D721Med (cell line): Measurements from ENCODE around the gene COL12A1.

Experiments
- DNase-seq: peaks from one replicate; pipeline ENCODE4 v3.0.0; 2011; ENCODE audit warnings: low spot score; ENCODE audit not compliant: insufficient read length
- FAIRE-seq: peaks from 2 replicates; lab custom pipeline; 2011; peaks lifted over from hg19 to GRCh38; lab: Jason Lieb, UNC
- TF ChIP-seq, protein P1 (sequence below): IDR thresholded peaks from 2 replicates; pipeline ENCODE4 v1.5.1; 2012; ENCODE audit warnings: mild to moderate bottlenecking, control low read depth; ENCODE audit not compliant: insufficient read depth; ENCODE audit errors: missing control alignments

The COL12A1 gene

DNA sequence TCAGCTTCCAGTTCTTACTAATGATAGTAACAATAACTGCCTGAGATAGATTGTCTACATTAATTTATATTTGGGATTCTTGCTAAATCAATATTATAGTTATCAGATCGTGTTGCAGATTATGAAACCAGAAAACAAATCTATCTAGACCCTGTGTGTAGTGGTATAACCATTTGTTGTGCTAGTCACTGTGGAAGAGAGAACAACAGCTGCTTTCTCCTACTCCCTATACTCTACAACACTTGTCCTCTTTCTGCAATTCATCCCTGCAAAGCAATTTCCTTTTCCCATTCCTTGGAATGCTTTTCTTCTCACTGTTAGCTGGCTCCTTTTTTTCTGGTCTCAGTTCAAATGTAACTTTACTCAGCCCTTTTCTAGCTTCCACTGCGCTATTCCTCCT lies 29.4 kb upstream of the COL12A1 start:
- FAIRE-seq: no peak
- TF ChIP-seq, protein P1, sequence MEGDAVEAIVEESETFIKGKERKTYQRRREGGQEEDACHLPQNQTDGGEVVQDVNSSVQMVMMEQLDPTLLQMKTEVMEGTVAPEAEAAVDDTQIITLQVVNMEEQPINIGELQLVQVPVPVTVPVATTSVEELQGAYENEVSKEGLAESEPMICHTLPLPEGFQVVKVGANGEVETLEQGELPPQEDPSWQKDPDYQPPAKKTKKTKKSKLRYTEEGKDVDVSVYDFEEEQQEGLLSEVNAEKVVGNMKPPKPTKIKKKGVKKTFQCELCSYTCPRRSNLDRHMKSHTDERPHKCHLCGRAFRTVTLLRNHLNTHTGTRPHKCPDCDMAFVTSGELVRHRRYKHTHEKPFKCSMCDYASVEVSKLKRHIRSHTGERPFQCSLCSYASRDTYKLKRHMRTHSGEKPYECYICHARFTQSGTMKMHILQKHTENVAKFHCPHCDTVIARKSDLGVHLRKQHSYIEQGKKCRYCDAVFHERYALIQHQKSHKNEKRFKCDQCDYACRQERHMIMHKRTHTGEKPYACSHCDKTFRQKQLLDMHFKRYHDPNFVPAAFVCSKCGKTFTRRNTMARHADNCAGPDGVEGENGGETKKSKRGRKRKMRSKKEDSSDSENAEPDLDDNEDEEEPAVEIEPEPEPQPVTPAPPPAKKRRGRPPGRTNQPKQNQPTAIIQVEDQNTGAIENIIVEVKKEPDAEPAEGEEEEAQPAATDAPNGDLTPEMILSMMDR: no peak
- no peak for DNase-seq

DNA sequence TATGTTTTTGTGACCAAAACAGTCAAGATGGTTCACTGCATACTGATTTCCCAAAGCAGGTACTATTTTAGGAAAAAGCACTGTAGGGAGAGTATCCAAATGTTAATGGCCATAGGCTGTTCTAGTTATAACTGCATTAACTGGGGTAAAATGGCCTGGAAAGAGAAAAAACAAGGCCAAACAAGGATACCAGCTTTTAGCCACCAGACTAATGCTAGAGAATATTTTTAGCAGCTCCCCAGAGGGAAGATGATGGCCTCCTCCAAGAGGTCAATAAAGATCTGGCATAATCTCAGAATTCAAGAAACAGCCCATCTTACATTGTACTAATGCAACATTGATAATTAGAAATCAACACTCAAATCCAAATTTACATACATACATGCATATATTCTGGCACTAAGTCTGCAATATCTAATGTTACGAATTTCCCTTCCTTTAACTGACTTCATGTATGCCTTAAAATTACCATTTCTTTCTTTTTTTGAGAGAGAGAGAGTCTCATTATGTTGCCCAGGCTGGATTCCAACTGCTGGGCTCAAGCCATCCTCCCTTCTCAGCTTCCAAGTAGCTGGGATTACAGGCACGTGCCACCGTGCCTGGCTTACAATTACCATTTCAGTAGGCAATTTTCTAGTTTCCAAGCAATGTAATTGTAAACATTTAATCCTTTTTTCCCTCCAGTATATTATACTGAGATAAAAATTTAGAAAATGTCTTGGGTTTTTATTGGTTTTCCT lies 28.4 kb upstream of the COL12A1 start:
- TF ChIP-seq, protein P1: no peak
- peak; percentile 72 for FAIRE-seq
- no peak for DNase-seq

DNA sequence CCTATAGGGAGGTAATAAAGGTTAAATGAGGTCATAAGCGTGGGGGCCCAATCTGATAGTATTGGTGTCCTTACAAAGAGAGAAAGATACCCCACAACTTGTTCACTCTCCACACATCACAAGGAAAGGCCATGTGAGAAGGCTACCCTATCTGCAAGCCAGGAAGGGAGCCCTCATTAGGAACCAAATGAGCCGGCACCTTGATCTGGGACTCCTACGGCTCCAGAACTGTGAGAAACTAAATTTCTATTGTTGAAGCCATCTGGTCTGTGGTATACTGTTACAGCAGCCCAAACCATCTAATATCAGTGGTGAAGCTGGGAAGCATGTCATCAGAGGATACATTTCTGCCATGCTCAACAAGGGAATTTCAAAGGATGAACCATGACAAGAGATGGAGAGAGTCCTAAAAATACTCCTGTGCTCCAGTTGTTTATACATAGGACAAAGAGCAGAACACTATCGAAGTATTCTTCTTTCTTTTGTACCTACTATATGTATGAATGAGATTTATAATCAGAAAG lies 27.3 kb upstream of the COL12A1 start:
- DNase-seq: no peak
- TF ChIP-seq, protein P1: no peak
- no peak for FAIRE-seq

DNA sequence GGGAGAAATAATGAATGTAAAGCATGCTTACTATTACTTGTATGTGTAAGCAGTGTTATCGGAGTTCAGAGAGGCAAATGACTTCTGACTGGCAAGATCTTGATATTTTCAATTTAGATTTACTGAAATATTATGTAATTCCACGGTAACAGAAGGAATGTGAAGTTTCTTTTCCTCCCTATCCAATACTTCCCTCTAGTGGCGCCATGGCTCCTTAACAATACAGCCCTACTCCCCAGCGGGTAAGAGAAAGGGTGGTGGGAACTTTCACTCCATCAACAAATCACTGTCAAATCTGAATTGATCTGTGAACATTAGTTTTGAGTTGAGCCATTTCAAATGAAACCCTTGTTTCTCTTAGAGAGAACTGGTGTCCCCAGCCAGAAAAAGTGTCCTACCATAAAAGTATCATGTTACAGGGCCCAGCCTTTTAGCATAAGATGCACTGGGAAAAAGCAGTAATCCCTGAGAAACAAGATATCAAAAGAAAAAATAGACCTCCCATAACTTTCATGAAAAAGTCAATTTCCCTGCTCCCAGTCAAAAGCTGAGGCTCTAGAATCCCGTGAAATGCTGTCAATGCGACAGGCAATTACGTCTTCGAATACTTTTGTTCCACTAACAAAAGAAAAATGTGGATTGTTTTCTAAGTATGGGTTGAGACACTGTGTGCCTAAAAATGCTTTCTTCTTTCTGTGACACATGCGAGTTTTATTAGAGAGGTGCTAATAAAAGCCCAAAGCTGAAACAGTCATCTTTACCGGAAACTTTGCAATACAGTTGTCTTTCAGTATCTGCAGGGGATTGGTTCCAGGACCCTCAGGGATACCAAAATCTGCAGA lies 24.9 kb upstream of the COL12A1 start:
- FAIRE-seq (no peak), DNase-seq (no peak)
- TF ChIP-seq, protein P1: peak; percentile 59

DNA sequence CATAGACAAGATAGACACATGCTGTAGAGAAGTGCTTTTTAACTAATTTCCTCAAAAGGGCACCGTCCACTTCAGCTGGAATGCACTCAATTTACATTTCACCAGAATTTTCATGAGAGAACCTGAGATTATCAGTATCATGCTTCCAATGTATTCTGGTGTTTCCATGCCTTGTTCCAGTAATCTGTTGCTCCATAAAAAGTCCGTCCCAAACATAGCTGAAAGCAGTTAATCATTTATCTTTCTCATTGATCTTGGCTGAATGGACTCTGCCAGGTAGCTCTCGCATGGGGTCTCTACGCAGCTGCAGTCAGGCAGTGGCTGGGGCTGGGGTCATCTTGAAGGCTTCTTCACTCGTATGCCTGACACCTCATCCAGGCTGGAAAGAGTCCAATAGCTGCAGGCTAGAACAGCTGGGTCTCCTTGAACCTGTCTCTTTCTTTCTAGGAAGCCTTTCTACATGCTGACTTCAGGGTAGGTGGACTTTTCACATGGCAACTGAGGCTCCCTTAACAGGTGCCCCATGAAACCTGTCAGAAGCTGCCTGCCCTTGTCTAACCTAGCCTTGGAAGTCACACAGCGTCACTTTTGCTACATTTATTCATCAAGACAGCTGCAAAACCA lies 18.6 kb upstream of the COL12A1 start:
- no peak for FAIRE-seq
- TF ChIP-seq, protein P1: no peak
- no peak for DNase-seq

DNA sequence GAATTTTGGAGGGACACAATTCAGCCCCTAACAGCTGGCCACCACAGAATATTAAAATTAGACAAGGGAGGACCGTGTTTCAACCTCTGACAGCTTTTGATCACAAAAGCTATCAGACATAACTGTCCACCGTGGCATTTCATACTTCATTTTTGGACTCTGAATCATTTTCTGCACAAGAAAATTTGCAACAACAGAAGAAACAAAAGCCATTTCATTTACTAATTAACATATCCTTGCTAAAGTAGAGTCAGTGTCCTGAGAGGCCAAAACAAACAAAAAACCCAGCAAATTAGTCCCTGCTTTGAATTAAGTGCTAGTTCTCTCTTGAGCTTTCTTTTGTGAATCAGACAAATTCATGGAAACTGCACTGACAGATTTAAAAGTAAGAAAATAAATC lies 17.6 kb upstream of the COL12A1 start:
- TF ChIP-seq, protein P1: no peak
- DNase-seq (no peak), FAIRE-seq (no peak)
